NB4 (cell line): ENCODE results near the gene ANKRD9.

ENCODE experiments used
- CTCF ChIP-seq: IDR thresholded peaks from one replicate; pipeline ENCODE4 v1.5.1; 2012; ENCODE audit warnings: low read depth, low read length
- MAX ChIP-seq: IDR thresholded peaks from 2 replicates; pipeline ENCODE4 v1.6.1; 2011; ENCODE audit warnings: low read depth, low read length
- POLR2A ChIP-seq: IDR thresholded peaks from 2 replicates; pipeline ENCODE4 v1.6.1; 2011; ENCODE audit warnings: mild to moderate bottlenecking; ENCODE audit not compliant: insufficient read length; ENCODE audit errors: extremely low read depth

- TF ChIP-seq POLR2A (no peak), CTCF (no peak), MAX (no peak)
Observed at GRCh38 chr14:102548616-102549240, 39.2 kb upstream of the ANKRD9 start.
